SHP77 treated with DMSO at 0.1 percent for 48 hours (cell line): Measurements from ENCODE around the gene SYNGR2.
"Not testable (repeated sequence)": the region's sequence is repeated elsewhere in the genome, so short reads cannot be mapped to it uniquely, and the experiment has no call there.

Experiments used
- DNase-seq: peaks from one replicate; lab custom pipeline; 2025; lab: John Stamatoyannopoulos, UW

SYNGR2 gene

DNA sequence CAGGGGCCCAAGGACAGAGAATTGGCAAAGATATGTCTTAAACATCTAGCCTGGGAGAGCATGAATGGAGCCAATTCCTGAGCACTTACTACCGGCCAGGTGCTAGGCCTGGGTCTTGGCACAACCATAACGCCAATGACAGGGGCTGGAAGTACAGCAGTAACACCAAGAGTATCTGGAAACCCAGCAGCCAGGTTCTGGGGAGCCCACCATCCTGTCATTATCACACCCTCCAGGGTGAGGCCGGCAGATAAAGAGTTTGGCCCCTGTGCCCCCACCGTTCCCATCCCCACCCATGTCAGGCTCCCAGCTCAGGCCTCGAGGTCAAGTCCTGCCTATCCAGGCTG lies 38.3 kb upstream of the SYNGR2 start:
- no peak for DNase-seq

DNA sequence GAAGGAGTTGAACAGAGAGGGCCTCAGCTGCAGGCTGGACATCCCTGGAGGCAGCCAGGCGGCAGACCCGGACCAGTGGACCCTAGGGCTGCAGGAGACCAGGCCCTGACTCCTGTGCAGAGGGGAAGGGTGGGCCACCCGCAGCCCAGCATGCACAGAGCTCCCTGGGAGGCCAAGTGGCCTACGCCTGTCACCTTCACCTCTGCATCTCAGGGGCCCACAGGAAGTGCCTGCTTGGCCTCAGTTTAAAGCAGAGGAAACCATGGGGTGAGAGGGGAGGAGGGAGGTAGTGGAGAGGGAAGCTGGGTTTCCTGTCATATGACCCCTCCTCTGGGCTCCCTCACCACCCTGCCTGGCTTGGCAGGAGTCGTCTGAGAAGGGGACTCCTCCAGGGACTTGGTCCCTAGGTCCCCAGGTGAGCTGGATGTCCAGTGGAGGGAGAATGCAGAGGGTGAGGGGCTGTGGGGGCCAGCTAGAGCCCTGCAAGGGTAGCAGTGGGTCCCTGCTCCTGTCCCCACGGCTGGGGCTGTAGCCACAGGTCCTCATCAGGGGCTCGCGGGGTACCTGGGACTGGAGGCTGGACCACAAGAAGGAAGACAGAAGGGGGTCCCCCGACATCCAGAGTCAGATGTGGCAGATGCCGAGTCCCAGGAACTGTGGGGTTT lies 37.8 kb upstream of the SYNGR2 start, which contains the start of gene TMC8:
TMC8 (plus strand) TSS at position 335 of the 665 bp plus-strand sequence. CDS start 818 bp downstream, outside the sequence.
- no peak for DNase-seq

DNA sequence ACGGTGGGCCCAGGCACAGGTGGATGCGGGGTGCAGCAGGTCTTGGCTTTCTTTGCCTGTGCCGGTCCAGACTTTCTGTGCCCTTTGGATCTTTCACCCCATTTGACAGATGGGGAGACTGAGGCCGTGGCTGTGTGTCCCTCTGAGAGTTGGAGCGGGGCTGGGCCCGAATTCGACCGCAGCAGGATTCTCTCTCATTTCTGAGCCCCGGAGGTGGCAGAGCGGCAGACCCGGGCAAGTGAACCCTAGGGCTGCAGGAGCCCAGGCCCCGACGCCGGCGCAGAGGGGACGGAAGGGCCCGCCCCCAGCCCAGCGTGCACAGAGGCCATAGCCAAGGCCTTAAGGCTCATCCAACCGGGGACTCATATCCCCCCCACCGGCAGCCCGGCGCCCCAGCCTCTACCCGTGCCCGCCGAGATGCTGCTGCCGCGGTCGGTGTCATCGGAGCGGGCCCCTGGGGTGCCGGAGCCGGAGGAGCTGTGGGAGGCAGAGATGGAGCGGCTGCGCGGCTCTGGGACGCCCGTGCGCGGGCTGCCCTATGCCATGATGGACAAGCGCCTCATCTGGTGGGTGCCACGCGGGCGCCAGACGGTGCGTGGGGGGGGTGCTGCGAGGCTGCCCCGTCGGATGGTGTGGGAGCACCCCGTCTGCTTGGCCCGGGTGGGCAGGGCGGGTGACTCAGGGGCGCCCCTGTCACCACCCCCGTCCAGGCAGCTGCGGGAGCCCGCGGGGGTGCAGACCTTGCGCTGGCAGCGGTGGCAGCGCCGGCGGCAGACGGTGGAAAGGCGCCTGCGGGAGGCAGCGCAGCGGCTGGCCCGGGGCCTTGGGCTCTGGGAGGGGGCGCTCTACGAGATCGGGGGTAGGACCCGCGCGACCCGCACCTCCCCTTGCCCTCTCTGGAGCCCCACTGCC lies 37.0 kb upstream of the SYNGR2 start:
- DNase-seq = no peak

DNA sequence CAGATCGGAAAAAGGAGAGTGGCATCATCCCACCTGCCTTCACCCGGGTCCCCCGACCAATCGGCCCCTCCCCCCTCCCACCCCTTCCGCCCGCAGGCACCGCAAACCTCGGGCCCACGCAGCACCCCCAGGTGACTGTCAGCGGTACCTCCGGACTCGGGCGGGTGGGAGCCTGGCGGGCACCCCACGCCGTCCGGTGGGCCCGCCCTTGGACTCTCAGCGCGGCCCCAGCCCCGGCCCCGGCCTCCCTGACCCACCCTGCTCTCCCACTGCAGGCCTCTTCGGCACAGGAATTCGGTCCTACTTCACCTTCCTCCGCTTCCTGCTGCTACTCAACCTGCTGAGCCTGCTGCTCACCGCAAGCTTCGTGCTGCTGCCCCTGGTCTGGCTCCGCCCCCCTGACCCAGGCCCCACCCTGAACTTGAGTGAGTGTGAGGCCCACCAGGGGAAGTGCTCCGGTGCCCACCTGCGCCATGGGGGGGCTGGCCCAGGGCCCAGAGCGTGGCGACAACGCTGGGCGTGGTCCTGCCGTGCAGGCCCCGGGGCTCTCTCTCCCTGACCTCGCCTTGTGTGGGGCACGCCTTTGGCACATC lies 36.2 kb upstream of the SYNGR2 start:
- DNase-seq = no peak

DNA sequence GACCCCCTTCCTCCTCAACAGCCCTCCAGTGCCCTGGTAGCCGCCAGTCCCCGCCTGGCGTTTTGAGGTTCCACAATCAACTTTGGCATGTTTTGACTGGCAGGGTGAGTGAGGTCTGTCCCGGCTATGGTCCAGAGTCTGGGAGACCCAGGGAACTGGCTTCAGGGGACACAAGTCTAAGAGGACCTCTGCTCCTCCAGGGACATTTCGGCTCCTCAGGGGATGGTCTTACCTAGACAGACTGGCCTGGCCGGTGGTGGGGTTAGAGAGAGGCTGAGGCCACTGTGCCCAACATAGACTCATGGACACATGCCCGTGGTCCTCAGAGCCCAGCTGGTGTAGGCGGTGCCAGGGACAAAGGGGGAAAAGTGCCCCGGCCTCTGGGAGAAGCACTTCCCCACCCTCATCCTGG lies 35.6 kb upstream of the SYNGR2 start:
- no peak for DNase-seq

DNA sequence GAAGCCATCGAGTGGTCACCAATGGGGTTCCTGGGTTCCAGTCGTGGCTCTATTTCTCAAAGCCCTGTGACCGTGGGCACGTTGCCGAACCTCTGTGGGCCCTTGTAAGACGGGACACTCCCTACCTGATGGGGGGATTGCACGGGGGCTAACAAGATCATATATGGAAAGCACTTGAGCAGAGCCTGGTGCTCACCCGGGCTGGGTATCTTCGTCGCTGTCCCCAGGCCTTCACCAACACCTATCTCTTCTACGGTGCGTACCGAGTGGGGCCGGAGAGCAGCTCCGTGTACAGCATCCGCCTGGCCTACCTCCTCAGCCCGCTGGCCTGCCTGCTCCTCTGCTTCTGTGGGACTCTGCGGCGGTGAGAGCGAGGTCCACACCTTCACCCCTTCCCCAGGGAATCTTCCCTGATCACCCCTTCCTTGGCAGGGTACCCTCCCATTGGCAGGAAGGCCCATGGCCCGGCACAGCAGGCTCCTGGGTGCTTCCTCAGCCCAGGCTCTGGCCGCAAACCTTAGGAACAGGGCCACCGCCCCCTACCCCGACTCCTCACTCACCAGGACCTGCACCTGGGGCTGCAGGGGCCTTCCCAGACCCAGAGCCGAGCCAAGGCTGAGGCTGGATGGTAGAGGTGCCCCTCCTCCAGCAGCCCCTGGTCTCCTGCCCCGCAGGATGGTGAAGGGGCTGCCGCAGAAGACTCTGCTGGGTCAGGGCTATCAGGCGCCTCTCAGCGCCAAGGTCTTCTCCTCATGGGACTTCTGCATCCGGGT lies 35.0 kb upstream of the SYNGR2 start:
- DNase-seq = no peak

DNA sequence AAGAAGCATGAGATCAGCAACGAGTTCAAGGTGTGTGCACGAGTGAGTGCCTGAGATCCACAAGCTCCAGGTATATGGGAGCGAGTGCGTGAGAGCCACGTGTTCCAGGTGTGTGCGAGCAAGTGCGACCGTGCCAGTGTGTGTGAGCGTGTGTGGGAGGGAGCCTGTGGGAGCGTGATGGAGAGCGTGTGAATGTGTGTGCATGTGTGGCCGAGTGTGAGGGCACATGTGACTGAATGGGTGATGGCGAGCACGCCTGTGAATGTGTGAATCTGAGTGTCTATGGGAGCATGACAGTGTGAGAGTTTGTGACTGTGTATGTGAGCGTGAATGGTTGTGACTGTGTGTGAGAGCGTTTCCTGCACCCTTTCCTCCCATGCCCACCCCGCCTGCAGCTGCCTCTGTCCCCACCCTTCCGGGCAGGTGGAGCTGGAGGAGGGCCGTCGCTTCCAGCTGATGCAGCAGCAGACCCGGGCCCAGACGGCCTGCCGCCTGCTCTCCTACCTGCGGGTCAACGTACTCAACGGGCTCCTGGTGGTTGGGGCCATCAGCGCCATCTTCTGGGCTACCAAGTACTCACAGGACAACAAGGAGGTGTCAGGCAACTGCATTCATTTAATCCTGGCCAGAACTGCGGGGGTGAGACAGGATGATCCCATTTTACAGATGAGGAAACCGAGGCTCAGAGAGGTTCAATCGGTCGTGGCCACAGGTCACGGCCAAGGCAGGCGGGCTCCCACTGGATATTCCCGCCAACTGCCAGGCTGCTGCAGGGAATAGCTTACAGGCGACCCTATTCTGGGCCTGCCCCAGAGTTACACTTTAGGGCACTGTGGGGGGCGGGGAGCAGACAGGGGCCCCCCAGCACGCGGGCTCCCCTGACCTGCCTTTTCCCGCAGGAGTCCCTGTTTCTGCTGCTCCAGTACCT lies 34.1 kb upstream of the SYNGR2 start:
- peak; percentile 58 for DNase-seq

DNA sequence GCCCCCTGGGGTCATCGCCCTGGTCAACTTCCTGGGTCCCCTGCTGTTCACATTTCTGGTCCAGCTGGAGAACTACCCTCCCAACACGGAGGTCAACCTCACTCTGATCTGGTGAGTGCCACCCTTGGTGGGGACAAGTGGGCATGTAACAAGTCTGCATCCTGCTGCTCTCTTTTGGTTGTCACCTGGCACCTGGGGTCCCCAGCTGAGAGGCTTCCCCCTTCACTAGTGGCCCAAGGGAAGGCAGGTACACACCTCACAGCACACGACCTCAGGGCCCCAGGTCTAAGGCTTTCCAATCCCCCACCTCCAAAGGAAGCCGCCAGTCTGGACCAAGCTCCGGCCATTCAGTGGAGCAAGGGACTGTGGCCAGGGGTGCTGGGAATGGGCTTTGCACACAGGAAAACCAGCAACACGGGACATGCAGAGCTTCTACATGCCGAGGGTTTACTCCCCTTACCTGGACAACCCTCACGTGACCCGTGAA lies 33.4 kb upstream of the SYNGR2 start:
- no peak for DNase-seq

DNA sequence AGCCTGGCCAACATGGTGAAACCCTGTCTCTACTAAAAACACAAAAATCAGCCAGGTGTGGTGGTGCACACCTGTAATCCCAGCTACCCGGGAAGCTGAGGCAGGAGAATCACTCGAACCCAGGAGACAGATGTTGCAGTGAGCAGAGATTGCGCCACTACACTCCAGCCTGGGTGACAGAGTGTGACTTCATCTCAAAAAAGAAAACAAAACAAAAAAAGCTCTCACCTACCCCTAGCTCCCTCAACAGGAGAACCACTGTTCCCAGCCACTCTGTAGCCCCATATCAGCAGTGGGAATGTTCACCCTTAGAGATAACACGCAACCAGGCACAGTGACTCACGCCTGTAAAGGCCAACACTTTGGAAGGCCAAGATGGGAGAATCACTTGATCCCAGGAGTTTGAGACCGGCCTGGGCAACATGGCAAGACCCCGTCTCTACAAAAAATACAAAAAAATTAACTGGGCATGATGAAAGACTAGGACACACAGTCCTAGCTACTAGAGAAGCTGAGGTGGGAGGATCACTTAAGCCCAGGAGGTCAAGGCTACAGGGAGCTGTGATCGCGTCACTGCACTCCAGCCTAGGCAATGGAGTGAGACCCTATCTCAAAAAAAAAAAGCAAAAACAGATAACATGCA lies 32.4 kb upstream of the SYNGR2 start:
- no peak for DNase-seq

DNA sequence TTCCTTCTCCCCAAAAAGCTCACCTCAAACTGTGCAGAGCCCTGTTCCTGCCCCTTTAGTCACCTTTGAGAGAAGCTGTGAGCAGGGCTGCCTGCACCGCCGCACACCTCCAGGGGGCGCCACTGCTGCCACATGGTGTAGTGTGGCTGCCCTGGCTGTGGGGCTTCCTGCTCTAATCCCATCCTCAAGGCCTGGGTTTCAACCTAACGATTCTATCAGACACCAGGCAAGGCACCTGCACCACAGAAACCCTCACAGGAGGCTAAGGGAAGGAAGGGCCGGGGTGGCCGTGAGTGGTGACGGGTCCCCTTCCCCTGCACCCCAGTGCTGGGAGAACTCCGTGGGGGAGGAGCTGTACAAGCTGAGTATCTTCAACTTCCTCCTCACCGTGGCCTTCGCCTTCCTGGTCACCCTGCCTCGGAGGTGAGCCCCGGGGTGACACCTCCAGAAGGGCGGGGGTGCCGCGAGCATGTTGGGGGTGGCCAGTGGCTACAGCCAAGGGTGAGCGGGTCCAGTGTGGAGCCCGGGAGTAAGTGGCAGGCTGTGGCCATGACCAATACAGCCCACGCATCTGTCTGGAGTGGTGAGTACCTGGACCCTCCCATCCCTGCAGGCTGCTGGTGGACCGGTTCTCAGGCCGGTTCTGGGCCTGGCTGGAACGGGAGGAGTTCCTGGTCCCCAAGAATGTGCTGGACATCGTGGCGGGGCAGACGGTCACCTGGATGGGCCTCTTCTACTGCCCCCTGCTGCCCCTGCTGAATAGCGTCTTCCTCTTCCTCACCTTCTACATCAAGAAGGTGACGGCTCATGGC lies 30.8 kb upstream of the SYNGR2 start:
- no peak for DNase-seq

DNA sequence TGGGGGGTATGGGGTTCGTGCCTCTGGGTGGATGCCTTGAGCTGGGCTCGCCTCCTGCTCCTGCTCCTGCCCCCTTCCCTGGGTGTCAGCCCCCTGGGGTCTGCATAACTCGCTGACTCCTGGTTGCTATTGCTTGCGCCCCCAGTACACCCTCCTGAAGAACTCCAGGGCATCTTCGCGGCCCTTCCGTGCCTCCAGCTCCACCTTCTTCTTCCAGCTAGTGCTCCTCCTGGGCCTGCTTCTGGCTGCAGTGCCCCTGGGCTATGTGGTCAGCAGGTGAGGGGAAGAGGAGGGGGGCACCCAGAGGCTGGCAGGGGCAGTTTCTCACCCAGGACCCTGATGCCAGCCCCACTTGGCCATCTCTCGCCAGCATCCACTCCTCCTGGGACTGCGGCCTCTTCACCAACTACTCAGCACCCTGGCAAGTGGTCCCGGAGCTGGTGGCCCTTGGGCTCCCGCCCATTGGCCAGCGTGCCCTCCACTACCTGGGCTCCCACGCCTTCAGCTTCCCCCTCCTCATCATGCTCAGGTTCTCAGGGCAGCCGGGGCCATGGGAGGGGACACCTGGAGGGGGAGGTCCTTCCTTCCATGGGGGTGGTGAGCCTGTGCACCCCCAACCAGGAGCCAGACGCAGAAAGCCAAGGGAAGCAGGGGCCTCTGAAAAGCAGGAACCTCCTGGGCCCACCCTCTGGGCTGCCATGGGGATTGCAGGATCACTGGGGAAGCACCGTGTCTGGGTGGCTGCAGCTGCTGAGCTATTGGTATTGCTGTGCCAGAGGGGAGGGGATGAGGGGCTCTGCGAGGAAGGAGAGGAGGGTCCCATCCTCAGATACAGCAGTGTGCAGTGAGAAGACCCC lies 29.9 kb upstream of the SYNGR2 start:
- DNase-seq = no peak

DNA sequence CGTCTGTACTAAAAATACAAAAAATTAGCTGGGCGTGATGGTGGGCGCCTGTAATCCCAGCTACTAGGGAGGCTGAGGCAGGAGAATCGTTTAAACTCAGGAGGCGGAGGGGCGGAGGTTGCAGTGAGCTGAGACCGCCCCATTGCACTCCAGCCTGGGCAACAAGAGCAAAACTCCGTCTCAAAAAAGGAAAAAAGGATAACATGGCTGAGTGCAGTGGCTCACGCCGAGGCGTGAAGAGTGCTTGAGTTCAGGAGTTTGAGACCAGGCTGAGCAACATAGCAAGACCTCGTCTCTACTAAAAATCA lies 28.6 kb upstream of the SYNGR2 start:
- DNase-seq = not testable (repeated sequence)

DNA sequence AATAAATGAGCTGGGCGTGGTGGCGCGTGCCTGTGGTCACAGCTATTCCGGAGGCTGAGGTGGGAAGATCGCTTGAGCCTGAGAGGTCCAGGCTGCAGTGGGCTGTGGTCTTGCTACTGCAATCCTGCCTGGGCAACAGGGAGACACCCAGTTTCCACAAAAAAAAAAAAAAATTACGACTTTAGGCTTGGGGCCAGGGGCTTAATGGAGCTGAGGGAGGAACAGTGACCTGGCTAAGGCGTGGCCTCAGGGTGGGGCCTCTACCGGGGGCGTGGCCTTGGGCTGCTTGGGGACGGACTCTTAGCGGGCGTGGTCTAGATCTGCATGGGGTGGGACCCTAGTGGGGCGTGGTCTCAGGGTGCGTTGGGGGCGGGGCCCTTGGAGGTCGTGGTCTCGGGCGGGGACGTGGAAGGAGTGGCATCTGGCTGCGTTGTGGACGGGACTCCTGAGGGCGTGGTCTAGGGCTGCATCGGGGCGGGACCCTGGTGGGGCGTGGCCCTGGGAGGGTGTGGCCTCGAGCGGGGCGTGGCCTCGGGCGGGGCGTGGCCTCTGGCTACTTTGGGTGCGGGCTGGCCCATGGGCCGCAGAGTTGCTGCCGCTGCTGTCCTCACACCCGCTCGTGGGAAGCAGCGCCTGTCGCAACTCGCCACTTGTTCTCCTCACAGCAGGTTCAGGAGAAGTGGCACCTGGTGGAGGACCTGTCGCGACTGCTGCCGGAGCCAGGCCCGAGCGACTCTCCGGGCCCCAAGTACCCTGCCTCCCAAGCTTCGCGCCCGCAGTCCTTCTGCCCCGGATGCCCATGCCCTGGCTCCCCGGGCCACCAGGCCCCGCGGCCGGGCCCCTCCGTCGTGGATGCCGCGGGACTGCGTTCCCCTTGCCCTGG lies 28.0 kb upstream of the SYNGR2 start:
- DNase-seq = peak; percentile 82

DNA sequence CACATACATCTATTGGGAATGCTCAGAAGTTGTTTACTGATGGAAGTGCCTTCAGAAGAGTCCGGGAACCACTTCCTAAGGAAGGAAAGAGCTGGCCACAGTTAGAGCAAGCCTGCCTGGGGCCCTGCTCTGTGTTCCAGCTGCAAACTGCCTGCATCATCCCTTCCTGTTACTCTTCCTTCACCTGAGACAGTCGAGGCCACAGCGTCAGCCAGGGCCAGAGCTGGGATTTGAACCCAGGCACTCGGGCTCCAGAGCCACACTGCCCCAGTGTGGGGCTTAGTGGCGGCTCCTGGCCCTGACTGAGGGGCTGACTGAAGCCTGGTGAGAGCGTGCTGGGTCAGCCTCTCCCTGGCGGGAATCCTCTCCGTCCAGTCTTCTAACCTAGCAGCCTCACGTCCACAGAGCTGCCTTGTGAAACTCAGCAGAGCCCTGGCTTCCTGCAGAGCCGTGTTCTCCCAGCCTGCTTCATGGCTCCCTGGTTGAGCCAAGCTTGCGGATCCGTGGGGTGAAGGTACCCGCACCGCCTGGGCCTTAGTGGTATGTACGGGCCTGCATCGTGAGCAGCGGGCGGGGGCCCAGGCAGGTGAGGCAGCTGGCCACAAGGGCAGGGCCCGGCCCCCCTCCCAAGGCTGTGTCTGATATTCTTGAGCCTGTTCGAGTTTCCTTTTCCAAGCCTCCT lies 26.8 kb upstream of the SYNGR2 start:
- DNase-seq = no peak

DNA sequence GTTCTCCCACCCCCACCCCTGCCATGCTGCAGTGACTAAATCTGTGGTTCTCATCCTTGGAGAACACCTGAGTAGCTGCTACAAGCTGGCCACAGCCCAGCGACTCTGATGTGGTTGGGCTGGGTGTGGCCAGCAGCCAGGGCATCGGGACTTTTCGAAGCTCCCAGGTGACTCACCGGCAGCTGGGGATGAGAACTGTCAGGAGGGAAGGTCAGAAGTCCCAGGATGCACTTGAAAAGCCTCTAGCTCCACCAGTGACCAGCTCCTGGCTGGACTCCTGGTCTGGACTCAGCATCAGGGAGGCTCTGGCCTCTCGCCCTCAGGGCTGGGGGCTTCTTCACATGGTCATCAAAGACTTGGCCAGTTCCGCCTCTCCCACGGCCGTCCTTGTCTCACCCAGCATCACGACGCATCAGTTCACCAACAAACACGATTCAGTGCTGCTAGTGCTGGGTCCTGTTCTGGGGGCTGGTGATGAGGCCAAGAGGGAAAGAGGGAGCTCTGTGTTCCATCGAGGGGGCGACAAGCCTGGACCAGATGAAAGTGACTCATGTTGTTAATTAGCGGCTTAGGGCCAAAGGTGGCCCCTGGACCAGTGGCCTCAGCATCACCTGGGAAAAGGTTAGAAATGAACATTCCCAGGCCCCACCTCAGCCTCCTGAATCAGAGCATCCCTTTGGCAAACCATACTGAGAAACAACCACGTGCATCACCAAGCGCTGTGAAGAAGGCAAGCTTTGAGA lies 26.1 kb upstream of the SYNGR2 start:
- peak; percentile 25 for DNase-seq
